ENCODE data around the gene PBX1. TPM values are rescaled to one million over a fixed set of nuclear protein-coding genes. Genes with fewer than 3 reads are reported as not detected.
A peak's percentile ranks its signal among the peaks of the same experiment; 100 is the strongest.

The PBX1 gene
- total RNA-seq, 1 experiment from 2014 or later: 102 TPM

- Mint-ChIP-seq H3K27ac (peak overlapping the region; percentile 97), H3K4me3 (peak overlapping the region; percentile 41), H3K4me1 (peaks cover 92% of the 10 kb centered on the region), H3K27me3 (ENCODE audit: low read depth) (no peaks in the 10 kb centered on the region), H3K36me3 (peaks cover under 1% of the 10 kb centered on the region; the same call in 1 of the 2 replicates), H3K9me3 (no peaks in the 10 kb centered on the region)
- TF ChIP-seq ZNF138 (CRISPR knock-in tag; conservative IDR thresholded peaks at IDR 0.05): no peak
- TF ChIP-seq TCF7 (CRISPR knock-in tag; IDR thresholded peaks at IDR 0.05; ENCODE audit: low read depth): no peak
- no peak for TF ChIP-seq ZBTB43 (CRISPR knock-in tag; IDR thresholded peaks at IDR 0.05)
- no peak for TF ChIP-seq ESRRA (CRISPR knock-in tag; IDR thresholded peaks at IDR 0.05; ENCODE audit: borderline replicate concordance)
- no peak for TF ChIP-seq E2F5 (CRISPR knock-in tag; IDR thresholded peaks at IDR 0.05)
- TF ChIP-seq SOX15 (CRISPR knock-in tag; IDR thresholded peaks at IDR 0.05): no peak
- no peak for TF ChIP-seq ZNF219 (CRISPR knock-in tag; IDR thresholded peaks at IDR 0.05; ENCODE audit: borderline replicate concordance)
- TF ChIP-seq ATF2 (CRISPR knock-in tag; IDR thresholded peaks at IDR 0.05; ENCODE audit: borderline replicate concordance, low read depth): no peak
- no peak for TF ChIP-seq USF2 (CRISPR knock-in tag; IDR thresholded peaks at IDR 0.05)
- TF ChIP-seq MXD4 (CRISPR knock-in tag; IDR thresholded peaks at IDR 0.05; ENCODE audit: borderline replicate concordance): no peak
- TF ChIP-seq ZNF263 (CRISPR knock-in tag; IDR thresholded peaks at IDR 0.05; ENCODE audit: low read depth): no peak
- no peak for TF ChIP-seq ZBTB21 (CRISPR knock-in tag; IDR thresholded peaks at IDR 0.05; ENCODE audit: borderline replicate concordance)
- no peak for TF ChIP-seq ELF4 (CRISPR knock-in tag; IDR thresholded peaks at IDR 0.05; ENCODE audit: low read depth)
- CTCF ChIA-PET: interaction anchor here (1.7 kb wide), 1 partner anchor 15 kb away, joined by 7 read pairs; no protein-coding TSS in a partner anchor
- POLR2A ChIA-PET: no interaction called here
- ATAC-seq: no peak
- DNase-seq (ENCODE audit: low spot score): no peak
These were observed 32.9 kb downstream of the PBX1 start for GRCh38 chr1:164591858-164592257.

GRCh38 chr1:164592634-164593033 lies 33.6 kb downstream of the PBX1 start:
- peak; percentile 4; the same call in 1 of the 2 replicates for ATAC-seq
- POLR2A ChIA-PET: no interaction called here
- no peak for DNase-seq (ENCODE audit: low spot score)
- peaks cover 91% of the 10 kb centered on the region for H3K4me1 Mint-ChIP-seq
- no peak overlapping the region for H3K4me3 Mint-ChIP-seq
- TF ChIP-seq ZNF281 (CRISPR knock-in tag; IDR thresholded peaks at IDR 0.05) (no peak), CDX4 (CRISPR knock-in tag; IDR thresholded peaks at IDR 0.05; ENCODE audit: borderline replicate concordance) (no peak), MXD4 (CRISPR knock-in tag; IDR thresholded peaks at IDR 0.05; ENCODE audit: borderline replicate concordance) (no peak)
- H3K27me3 Mint-ChIP-seq (ENCODE audit: low read depth): no peaks in the 10 kb centered on the region
- peaks cover 7% of the 10 kb centered on the region for H3K36me3 Mint-ChIP-seq
- H3K9me3 Mint-ChIP-seq: peaks cover 4% of the 10 kb centered on the region
- CTCF ChIA-PET: no interaction called here
- H3K27ac Mint-ChIP-seq: peak overlapping the region; percentile 97
